Pericardium fibroblast (primary cell): ENCODE results near the gene TLE2. TPM values are rescaled to one million over a fixed set of nuclear protein-coding genes. Genes with fewer than 3 reads are reported as not detected.

Experiments used
- total RNA-seq: library from RNA; depleted of rRNA; stranded (reverse); fragments of >200 nt; gene quantifications from 2 replicates; pipeline ENCODE4 v1.2.3, GENCODE V29; 2015

The TLE2 gene
- total RNA-seq: 11.7 and 13.1 TPM in 2 replicates

DNA sequence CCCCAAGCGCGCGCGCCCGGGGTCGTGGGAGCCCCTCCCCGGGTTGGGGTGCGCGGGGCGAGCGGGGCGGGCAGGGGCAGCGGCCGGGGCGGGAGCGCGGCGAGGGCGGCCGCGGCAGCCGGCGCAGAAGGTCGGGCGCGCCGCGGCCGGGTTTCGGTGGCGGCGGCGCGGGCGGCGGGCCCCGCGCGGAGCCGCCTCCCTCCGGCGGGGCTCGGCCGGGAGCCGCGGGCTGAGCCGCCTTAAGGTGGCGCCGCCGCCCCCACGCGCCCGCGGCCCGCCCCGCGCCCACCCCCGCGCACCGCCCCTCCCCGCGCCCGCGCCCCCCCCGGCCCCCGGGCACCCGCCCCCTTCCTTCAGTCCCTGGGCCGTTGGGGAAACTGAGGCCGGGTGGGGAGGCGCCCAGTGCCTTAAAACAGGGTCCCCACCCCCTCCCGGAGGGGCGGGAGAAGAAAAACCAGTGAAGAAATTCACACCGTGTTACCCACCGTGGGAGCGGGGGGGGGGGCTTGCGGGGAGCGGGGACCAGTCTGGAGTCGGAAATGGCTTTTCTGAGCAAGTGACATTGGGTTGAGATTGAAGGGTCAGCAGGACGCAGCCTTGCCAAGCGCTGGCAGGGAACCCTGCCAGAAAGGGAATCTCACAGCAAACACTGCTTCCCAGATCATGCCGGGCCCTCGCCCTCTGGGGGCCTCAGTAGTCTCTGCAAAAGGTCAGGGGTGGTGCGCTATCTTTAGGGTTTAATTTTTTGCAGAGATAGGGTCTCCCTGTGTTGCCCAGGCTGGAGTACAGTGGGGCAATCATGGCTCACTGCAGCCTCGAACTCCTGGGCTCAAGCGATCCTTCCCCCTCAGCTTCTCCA lies at the start of gene TLE2:
Gene TLE2 (minus strand): TSS at position 216 of the 859 bp plus-strand sequence. CDS start 376 bp downstream, outside the sequence.

DNA sequence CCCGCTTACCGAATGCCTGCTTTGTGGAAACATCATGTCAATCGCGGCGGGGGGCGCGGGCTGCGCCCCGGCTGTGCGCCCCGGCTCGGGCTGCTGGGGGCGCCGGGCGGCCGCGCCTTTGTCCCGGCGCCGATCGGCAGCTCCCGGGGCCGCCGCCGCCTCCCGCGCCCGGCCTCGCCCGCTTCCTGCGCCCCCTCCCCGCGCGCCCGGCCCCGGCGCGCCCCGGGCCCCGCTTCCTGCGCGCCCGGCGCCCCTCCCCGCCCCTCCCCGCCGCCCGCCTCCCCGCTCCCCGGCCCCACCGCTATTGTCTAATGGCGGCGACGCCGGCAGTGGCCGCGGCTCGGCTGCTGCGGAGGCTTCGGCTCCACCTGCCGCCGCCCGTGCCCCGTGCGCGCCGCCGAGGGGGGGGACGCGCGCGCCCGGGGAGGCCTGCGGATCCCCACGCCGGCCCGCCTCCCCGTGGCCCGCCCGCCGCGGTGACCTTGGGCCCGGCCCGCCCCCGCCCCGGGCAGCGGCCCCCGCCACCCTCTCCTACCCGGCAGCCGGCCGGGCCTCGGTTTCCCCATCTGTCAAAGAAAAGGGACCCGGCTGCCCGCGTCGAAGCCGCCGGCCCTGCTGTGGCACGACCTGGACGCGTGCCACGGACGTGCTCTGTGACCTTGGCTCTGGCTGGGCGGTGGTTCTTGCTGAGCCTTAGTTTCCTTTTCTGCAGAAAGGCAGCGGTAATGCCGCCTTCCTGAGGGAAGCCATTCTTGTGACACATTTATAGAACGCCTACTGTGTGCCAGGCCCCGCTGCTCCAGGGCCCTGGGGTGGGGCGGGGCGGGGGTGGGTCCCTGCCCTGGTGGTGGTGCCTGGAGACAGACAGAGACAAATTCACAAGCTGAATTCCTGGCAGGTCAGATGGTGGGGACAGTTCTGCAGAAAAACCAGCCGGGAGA lies 33.4 kb upstream of the TLE2 start, which contains the start of gene TLE5:
Gene TLE5 (minus strand): TSS at position 331 of the 941 bp plus-strand sequence. CDS start 295 bp downstream, at position 36.

DNA sequence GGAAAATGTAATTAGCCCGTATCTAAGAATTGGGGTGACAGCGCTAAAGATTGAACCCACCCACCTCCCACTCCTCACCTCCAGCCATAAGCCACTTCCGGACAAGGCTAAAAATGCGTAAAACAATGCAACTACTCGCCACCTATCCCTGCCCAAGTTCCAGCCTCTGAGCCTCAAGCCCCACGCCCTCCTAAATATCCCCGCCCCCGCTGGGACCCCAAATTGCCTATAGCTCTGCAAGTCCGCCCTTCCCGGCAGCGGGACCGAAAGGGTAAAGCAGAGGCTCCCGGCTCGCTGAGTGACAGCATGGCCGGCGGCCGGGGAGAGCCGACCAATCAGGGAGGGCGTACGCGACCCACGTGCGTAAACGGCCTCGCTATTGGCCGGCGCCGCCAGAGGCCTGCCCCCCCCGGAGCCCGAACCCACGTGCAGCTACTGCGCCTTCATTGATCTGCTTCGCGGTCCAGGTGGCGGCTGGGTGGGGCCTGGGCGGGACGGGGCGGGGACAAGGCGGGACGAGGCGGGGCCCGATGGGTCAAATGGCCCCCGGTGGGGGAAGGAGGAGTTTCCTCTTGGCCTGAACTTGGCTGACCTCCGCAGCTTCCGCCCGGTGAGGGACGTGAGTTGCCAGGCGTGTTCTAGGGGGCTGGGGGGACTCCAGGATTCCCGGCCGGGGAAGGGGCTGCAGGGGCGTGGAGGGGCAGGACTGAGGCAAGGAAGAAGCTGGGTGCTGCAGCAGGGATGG lies 51.9 kb downstream of the TLE2 start, which contains the start of gene TLE6:
Gene TLE6 (plus strand): TSS at position 564 of the 745 bp plus-strand sequence. CDS start 670 bp downstream, outside the sequence.

Other genes starting within 250 kb of the TLE2 start
- gene SGTA, start 246.0 kb downstream of the TLE2 start, total RNA-seq: 48.1 and 51.0 TPM in 2 replicates
- 53.5 and 76.2 TPM in 2 replicates for gene THOP1, start 243.8 kb downstream of the TLE2 start, total RNA-seq
- 3.0 and 3.1 TPM in 2 replicates for gene ZNF554, start 209.4 kb downstream of the TLE2 start, total RNA-seq
- 4.0 and 6.6 TPM in 2 replicates for gene ZNF555, start 187.8 kb downstream of the TLE2 start, total RNA-seq
- gene ZNF556, start 161.9 kb downstream of the TLE2 start, total RNA-seq: under 0.01 TPM in 1 of 2 replicates, not detected in the other
- 3.1 and 4.1 TPM in 2 replicates for gene ZNF57, start 128.4 kb downstream of the TLE2 start, total RNA-seq
- gene ZNF77, start 84.3 kb downstream of the TLE2 start, total RNA-seq: 0.43 and 1.9 TPM in 2 replicates
- 1.6 TPM in 1 of 2 replicates, not detected in the other for gene TLE6, start 51.7 kb downstream of the TLE2 start, total RNA-seq
- 229 and 330 TPM in 2 replicates for gene TLE5, start 33.2 kb upstream of the TLE2 start, total RNA-seq
- 43.2 and 66.9 TPM in 2 replicates for gene GNA11, start 65.1 kb upstream of the TLE2 start, total RNA-seq
- not detected in 2 replicates for gene GNA15, start 106.8 kb upstream of the TLE2 start, total RNA-seq
- gene S1PR4, start 149.5 kb upstream of the TLE2 start, total RNA-seq: not detected in 2 replicates
- gene NCLN, start 156.7 kb upstream of the TLE2 start, total RNA-seq: 53.4 and 58.3 TPM in 2 replicates
- not detected in 2 replicates for gene CELF5, start 195.4 kb upstream of the TLE2 start, total RNA-seq